ENCODE data around the gene C5orf63.
"Not testable (repeated sequence)": the region's sequence is repeated elsewhere in the genome, so short reads cannot be mapped to it uniquely, and the experiment has no call there.

C5orf63 gene

GRCh38 chr5:127019928-127020327 lies 53.4 kb downstream of the C5orf63 start:
- no peak for TF ChIP-seq CTBP1 (IDR thresholded peaks at IDR 0.05; ENCODE audit: borderline replicate concordance)
- no peak for TF ChIP-seq PKNOX1 (IDR thresholded peaks at IDR 0.05)
- TF ChIP-seq FOXM1 (IDR thresholded peaks at IDR 0.05; ENCODE audit: borderline replicate concordance): no peak
- no peak for TF ChIP-seq LEF1 (IDR thresholded peaks at IDR 0.05; ENCODE audit: borderline replicate concordance)
- no peak for TF ChIP-seq ARNT (IDR thresholded peaks at IDR 0.05)
- TF ChIP-seq L3MBTL2 (conservative IDR thresholded peaks at IDR 0.05): no peak
- TF ChIP-seq SUZ12 (IDR thresholded peaks at IDR 0.05): no peak
- no peak for TF ChIP-seq ELF4 (IDR thresholded peaks at IDR 0.05)
- TF ChIP-seq BHLHE40 (IDR thresholded peaks at IDR 0.05; ENCODE audit: borderline replicate concordance): no peak
- TF ChIP-seq TARDBP (IDR thresholded peaks at IDR 0.05): no peak
- no peak for TF ChIP-seq ZNF384 (IDR thresholded peaks at IDR 0.05)
- no peak for TF ChIP-seq FOXA1 (IDR thresholded peaks at IDR 0.05)
- no peak for TF ChIP-seq HDGF (IDR thresholded peaks at IDR 0.05; ENCODE audit: borderline replicate concordance)
- no peak for TF ChIP-seq NFRKB (IDR thresholded peaks at IDR 0.05)
- TF ChIP-seq SP1 (IDR thresholded peaks at IDR 0.05): no peak
- no peak for TF ChIP-seq FOXK2 (IDR thresholded peaks at IDR 0.05)
- DNase-seq (ENCODE audit: extremely low spot score): no peak
- CTCF ChIA-PET: no interaction called here
- POLR2A ChIA-PET: no interaction called here

- CTCF ChIA-PET; DNase-seq (ENCODE audit: extremely low spot score); POLR2A ChIA-PET: not testable (repeated sequence)
These were observed 56.6 kb downstream of the C5orf63 start for GRCh38 chr5:127016722-127017121.

- TF ChIP-seq TARDBP (IDR thresholded peaks at IDR 0.05) (no peak), NFRKB (IDR thresholded peaks at IDR 0.05) (no peak), ELF4 (IDR thresholded peaks at IDR 0.05) (no peak), L3MBTL2 (conservative IDR thresholded peaks at IDR 0.05) (no peak), SUZ12 (IDR thresholded peaks at IDR 0.05) (no peak), SP1 (IDR thresholded peaks at IDR 0.05) (no peak), LEF1 (IDR thresholded peaks at IDR 0.05; ENCODE audit: borderline replicate concordance) (no peak), FOXK2 (IDR thresholded peaks at IDR 0.05) (no peak), BHLHE40 (IDR thresholded peaks at IDR 0.05; ENCODE audit: borderline replicate concordance) (no peak), ZNF384 (IDR thresholded peaks at IDR 0.05) (no peak), FOXM1 (IDR thresholded peaks at IDR 0.05; ENCODE audit: borderline replicate concordance) (no peak), ARNT (IDR thresholded peaks at IDR 0.05) (no peak), HDGF (IDR thresholded peaks at IDR 0.05; ENCODE audit: borderline replicate concordance) (no peak), PKNOX1 (IDR thresholded peaks at IDR 0.05) (no peak), CTBP1 (IDR thresholded peaks at IDR 0.05; ENCODE audit: borderline replicate concordance) (no peak), FOXA1 (IDR thresholded peaks at IDR 0.05) (no peak)
- POLR2A ChIA-PET: no interaction called here
- CTCF ChIA-PET: no interaction called here
- DNase-seq (ENCODE audit: extremely low spot score): no peak
These were observed 57.6 kb downstream of the C5orf63 start for GRCh38 chr5:127015716-127016115.

GRCh38 chr5:127014573-127014972 lies 58.7 kb downstream of the C5orf63 start:
- DNase-seq (ENCODE audit: extremely low spot score): no peak
- POLR2A ChIA-PET: no interaction called here
- no peak for TF ChIP-seq FOXM1 (IDR thresholded peaks at IDR 0.05; ENCODE audit: borderline replicate concordance)
- no peak for TF ChIP-seq LEF1 (IDR thresholded peaks at IDR 0.05; ENCODE audit: borderline replicate concordance)
- no peak for TF ChIP-seq BHLHE40 (IDR thresholded peaks at IDR 0.05; ENCODE audit: borderline replicate concordance)
- no peak for TF ChIP-seq ARNT (IDR thresholded peaks at IDR 0.05)
- TF ChIP-seq PKNOX1 (IDR thresholded peaks at IDR 0.05): no peak
- TF ChIP-seq FOXK2 (IDR thresholded peaks at IDR 0.05): no peak
- TF ChIP-seq L3MBTL2 (conservative IDR thresholded peaks at IDR 0.05): no peak
- TF ChIP-seq SP1 (IDR thresholded peaks at IDR 0.05): no peak
- no peak for TF ChIP-seq SUZ12 (IDR thresholded peaks at IDR 0.05)
- TF ChIP-seq NFRKB (IDR thresholded peaks at IDR 0.05): no peak
- TF ChIP-seq FOXA1 (IDR thresholded peaks at IDR 0.05): no peak
- TF ChIP-seq HDGF (IDR thresholded peaks at IDR 0.05; ENCODE audit: borderline replicate concordance): no peak
- TF ChIP-seq CTBP1 (IDR thresholded peaks at IDR 0.05; ENCODE audit: borderline replicate concordance): no peak
- no peak for TF ChIP-seq ZNF384 (IDR thresholded peaks at IDR 0.05)
- TF ChIP-seq TARDBP (IDR thresholded peaks at IDR 0.05): no peak
- TF ChIP-seq ELF4 (IDR thresholded peaks at IDR 0.05): no peak
- CTCF ChIA-PET: no interaction called here

- POLR2A ChIA-PET: no interaction called here
- TF ChIP-seq CTBP1 (IDR thresholded peaks at IDR 0.05; ENCODE audit: borderline replicate concordance) (no peak), SUZ12 (IDR thresholded peaks at IDR 0.05) (no peak), PKNOX1 (IDR thresholded peaks at IDR 0.05) (no peak), SP1 (IDR thresholded peaks at IDR 0.05) (no peak), HDGF (IDR thresholded peaks at IDR 0.05; ENCODE audit: borderline replicate concordance) (no peak), ARNT (IDR thresholded peaks at IDR 0.05) (no peak), L3MBTL2 (conservative IDR thresholded peaks at IDR 0.05) (no peak), TARDBP (IDR thresholded peaks at IDR 0.05) (no peak), ELF4 (IDR thresholded peaks at IDR 0.05) (no peak), LEF1 (IDR thresholded peaks at IDR 0.05; ENCODE audit: borderline replicate concordance) (no peak), FOXK2 (IDR thresholded peaks at IDR 0.05) (no peak), BHLHE40 (IDR thresholded peaks at IDR 0.05; ENCODE audit: borderline replicate concordance) (no peak), NFRKB (IDR thresholded peaks at IDR 0.05) (no peak), ZNF384 (IDR thresholded peaks at IDR 0.05) (no peak), FOXA1 (IDR thresholded peaks at IDR 0.05) (no peak), FOXM1 (IDR thresholded peaks at IDR 0.05; ENCODE audit: borderline replicate concordance) (no peak)
- no peak for DNase-seq (ENCODE audit: extremely low spot score)
- CTCF ChIA-PET: no interaction called here
These were observed 59.9 kb downstream of the C5orf63 start for GRCh38 chr5:127013407-127013806.

GRCh38 chr5:127012916-127013315 lies 60.4 kb downstream of the C5orf63 start:
- no peak for DNase-seq (ENCODE audit: extremely low spot score)
- POLR2A ChIA-PET: no interaction called here
- TF ChIP-seq HDGF (IDR thresholded peaks at IDR 0.05; ENCODE audit: borderline replicate concordance): no peak
- no peak for TF ChIP-seq BHLHE40 (IDR thresholded peaks at IDR 0.05; ENCODE audit: borderline replicate concordance)
- CTCF ChIA-PET: no interaction called here

Measured in HEK293T (cell line).